SH-SY5Y (cell line): ENCODE data around the gene ASB7.

Experiments
- GATA2 ChIP-seq: IDR thresholded peaks from 2 replicates; pipeline ENCODE4 v1.6.1; 2011; ENCODE audit warnings: mild to moderate bottlenecking, low read depth, low read length
- GATA3 ChIP-seq: IDR thresholded peaks from 2 replicates; pipeline ENCODE4 v1.6.1; 2011; ENCODE audit warnings: low read depth, mild to moderate bottlenecking, low read length, moderate library complexity

The ASB7 gene

GRCh38 chr15:100602064-100602822 is at the start of gene ASB7, which contains the start of gene LINS1:
Gene ASB7, plus strand, starts transcription at chr15:100602589. Its CDS starts 9,628 bp downstream, at chr15:100612217.
Gene LINS1, minus strand, starts transcription at chr15:100602184. Its CDS starts 21,342 bp downstream, at chr15:100580842.
- TF ChIP-seq GATA2 (no peak), GATA3 (no peak)

- TF ChIP-seq GATA2 (no peak), GATA3 (no peak)
Observed at GRCh38 chr15:100553468-100553867, 48.9 kb upstream of the ASB7 start.

GRCh38 chr15:100558771-100559254 is 43.6 kb upstream of the ASB7 start:
- TF ChIP-seq GATA3 (no peak), GATA2 (no peak)

- TF ChIP-seq GATA2 (no peak), GATA3 (no peak)
Observed at GRCh38 chr15:100559330-100559729, 43.1 kb upstream of the ASB7 start.

GRCh38 chr15:100560323-100560722 is 42.1 kb upstream of the ASB7 start:
- no peak for TF ChIP-seq GATA3
- no peak for TF ChIP-seq GATA2

- TF ChIP-seq GATA2 (no peak), GATA3 (no peak)
Observed at GRCh38 chr15:100565591-100565990, 36.8 kb upstream of the ASB7 start.

- no peak for TF ChIP-seq GATA3
- TF ChIP-seq GATA2, result no peak
Observed at GRCh38 chr15:100566850-100567628, 35.4 kb upstream of the ASB7 start.

- TF ChIP-seq GATA2, result no peak
- no peak for TF ChIP-seq GATA3
Observed at GRCh38 chr15:100569391-100569790, 33.0 kb upstream of the ASB7 start.

- TF ChIP-seq GATA2 (no peak), GATA3 (no peak)
Observed at GRCh38 chr15:100570275-100570674, 32.1 kb upstream of the ASB7 start.

- TF ChIP-seq GATA3 (no peak), GATA2 (no peak)
Observed at GRCh38 chr15:100570735-100571313, 31.6 kb upstream of the ASB7 start.

GRCh38 chr15:100571592-100572167 is 30.7 kb upstream of the ASB7 start:
- TF ChIP-seq GATA2 (no peak), GATA3 (no peak)

- TF ChIP-seq GATA2 (no peak), GATA3 (no peak)
Observed at GRCh38 chr15:100572362-100572983, 29.9 kb upstream of the ASB7 start.

GRCh38 chr15:100573526-100573925 is 28.9 kb upstream of the ASB7 start:
- TF ChIP-seq GATA3, result no peak
- TF ChIP-seq GATA2, result no peak
